Inflammatory macrophage treated with lipopolysaccharide for 1 hour (primary cell): ENCODE data around the gene LENG9.
"Not testable (repeated sequence)": the region's sequence is repeated elsewhere in the genome, so short reads cannot be mapped to it uniquely, and the experiment has no call there.

Experiments
- DNase-seq, 2 donors: peaks; one replicate each; pipeline ENCODE4 v3.0.0-alpha.2; 2020 to 2022

Gene LENG9

GRCh38 chr19:54463531-54464043 lies at the start of gene LENG9:
Gene LENG9 (minus strand): TSS chr19:54463778. CDS start chr19:54463526, 252 bp downstream.
- peak; percentile 99 to 100 for DNase-seq

- not testable (repeated sequence) for DNase-seq
Observed at GRCh38 chr19:54509200-54509940, 45.8 kb upstream of the LENG9 start.

GRCh38 chr19:54508487-54508886 lies 44.9 kb upstream of the LENG9 start:
- DNase-seq, result not testable (repeated sequence)

GRCh38 chr19:54507824-54508223 lies 44.2 kb upstream of the LENG9 start:
- no peak for DNase-seq

- DNase-seq, result not testable (repeated sequence)
Observed at GRCh38 chr19:54507038-54507717, 43.6 kb upstream of the LENG9 start.

- DNase-seq, result no peak
Observed at GRCh38 chr19:54506079-54506478, 42.5 kb upstream of the LENG9 start.

- not testable (repeated sequence) for DNase-seq
Observed at GRCh38 chr19:54505542-54505941, 42.0 kb upstream of the LENG9 start.

GRCh38 chr19:54502518-54503048 lies 39.0 kb upstream of the LENG9 start, which contains the start of gene LAIR2:
Gene LAIR2 (plus strand): TSS chr19:54502831. CDS start chr19:54502919, 88 bp downstream.
- DNase-seq, result no peak

GRCh38 chr19:54498451-54498772 lies 34.8 kb upstream of the LENG9 start:
- DNase-seq, result peak in 1 of 2 donors; percentile 26

GRCh38 chr19:54497747-54498450 lies 34.3 kb upstream of the LENG9 start:
- not testable (repeated sequence) for DNase-seq

GRCh38 chr19:54495284-54495683 lies 31.7 kb upstream of the LENG9 start:
- DNase-seq, result not testable (repeated sequence)

- no peak for DNase-seq
Observed at GRCh38 chr19:54493967-54494585, 30.5 kb upstream of the LENG9 start.

GRCh38 chr19:54493056-54493455 lies 29.5 kb upstream of the LENG9 start:
- not testable (repeated sequence) for DNase-seq

- DNase-seq, result no peak
Observed at GRCh38 chr19:54492568-54492967, 29.0 kb upstream of the LENG9 start.

GRCh38 chr19:54489766-54490165 lies 26.2 kb upstream of the LENG9 start:
- no peak for DNase-seq

GRCh38 chr19:54489341-54489740 lies 25.8 kb upstream of the LENG9 start:
- DNase-seq, result no peak

GRCh38 chr19:54485851-54486250 lies 22.3 kb upstream of the LENG9 start:
- peak in 1 of 2 donors; percentile 22 for DNase-seq

- DNase-seq, result no peak
Observed at GRCh38 chr19:54484451-54484850, 20.9 kb upstream of the LENG9 start.

- peak; percentile 42 to 65 for DNase-seq
Observed at GRCh38 chr19:54482889-54483288, 19.3 kb upstream of the LENG9 start.

GRCh38 chr19:54481326-54481930 lies 17.9 kb upstream of the LENG9 start:
- DNase-seq, result peak in 1 of 2 donors; percentile 55

- DNase-seq, result peak; percentile 69 to 78
Observed at GRCh38 chr19:54480051-54480450, 16.5 kb upstream of the LENG9 start.

- DNase-seq, result peak in 1 of 2 donors; percentile 66
Observed at GRCh38 chr19:54478677-54479266, 15.2 kb upstream of the LENG9 start.
